Left kidney (tissue), 2 donors: ENCODE results near the gene HCFC2. TPM values are rescaled to one million over a fixed set of nuclear protein-coding genes. Genes with fewer than 3 reads are reported as not detected.

Experiments
- DNase-seq: peaks from one replicate; pipeline ENCODE4 v3.0.0-alpha.2; 2013
- polyA plus RNA-seq: library from polyadenylated mRNA; unstranded; fragments of 120-200 nt; gene quantifications from one replicate; pipeline ENCODE4 v1.2.1, GENCODE V29; 2013; ENCODE audit not compliant: insufficient read length

The HCFC2 gene
- polyA plus RNA-seq, 1 donor, result 22.3 TPM

DNA sequence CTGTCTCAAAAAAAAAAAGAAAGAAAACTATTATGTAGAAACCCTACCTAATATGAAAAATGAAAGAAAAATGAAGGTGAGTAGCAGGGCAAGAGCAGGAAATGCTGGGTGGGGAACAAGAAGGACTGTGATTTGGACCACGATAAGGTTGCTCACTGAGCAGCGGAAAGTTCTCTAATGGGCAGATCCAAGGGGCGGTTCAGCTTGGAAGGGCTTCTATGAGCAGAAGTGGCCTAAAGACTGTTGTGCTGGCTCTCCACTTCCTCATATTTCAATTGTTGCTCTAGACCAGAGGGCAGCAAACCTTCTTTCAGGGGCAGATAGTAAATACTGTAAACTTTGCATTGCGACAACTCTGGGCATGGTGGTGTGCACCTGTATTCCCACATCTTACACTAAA is 90.0 kb downstream of the HCFC2 start:
- DNase-seq, result no peak

DNA sequence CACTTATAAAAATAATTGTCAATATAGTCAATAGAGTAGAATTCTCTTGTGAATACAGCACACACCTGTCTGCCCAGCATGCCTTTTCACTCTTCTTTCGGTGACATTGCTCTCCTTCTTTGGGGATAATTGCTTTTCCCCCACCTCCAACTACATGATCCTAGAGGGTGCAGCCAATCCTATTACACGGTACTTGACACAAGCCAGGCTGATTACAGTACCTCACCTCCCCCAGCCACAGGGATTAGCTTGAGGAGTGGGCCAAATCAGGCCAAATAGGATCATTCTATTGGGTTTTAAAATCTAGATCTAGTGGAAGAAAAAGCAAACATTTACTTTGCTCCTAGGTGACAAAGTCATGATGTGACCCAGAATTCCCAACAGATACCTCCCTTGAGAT is 90.5 kb downstream of the HCFC2 start:
- no peak for DNase-seq

Other genes with a start within 250 kb of the HCFC2 start
- gene NT5DC3, start 223.3 kb upstream of the HCFC2 start, polyA plus RNA-seq, result 9.3 TPM
- 986 TPM for gene HSP90B1, start 134.1 kb upstream of the HCFC2 start, polyA plus RNA-seq
- 66.4 TPM for gene TDG, start 98.7 kb upstream of the HCFC2 start, polyA plus RNA-seq
- gene GLT8D2, start 14.3 kb upstream of the HCFC2 start, polyA plus RNA-seq, result 11.0 TPM
- 117 TPM for gene NFYB, start 73.7 kb downstream of the HCFC2 start, polyA plus RNA-seq
- 65.8 TPM for gene TXNRD1, start 151.2 kb downstream of the HCFC2 start, polyA plus RNA-seq
- 3.9 TPM for gene EID3, start 239.2 kb downstream of the HCFC2 start, polyA plus RNA-seq